Activated CD4-positive, alpha-beta T cell treated with anti-CD3 and anti-CD28 coated beads for 4 hours (primary cell): ENCODE results near the gene THOC2.

Source experiments
- DNase-seq, 2 donors: peaks; one replicate each; pipeline ENCODE4 v3.0.0-alpha.2; 2020

THOC2 gene

DNA sequence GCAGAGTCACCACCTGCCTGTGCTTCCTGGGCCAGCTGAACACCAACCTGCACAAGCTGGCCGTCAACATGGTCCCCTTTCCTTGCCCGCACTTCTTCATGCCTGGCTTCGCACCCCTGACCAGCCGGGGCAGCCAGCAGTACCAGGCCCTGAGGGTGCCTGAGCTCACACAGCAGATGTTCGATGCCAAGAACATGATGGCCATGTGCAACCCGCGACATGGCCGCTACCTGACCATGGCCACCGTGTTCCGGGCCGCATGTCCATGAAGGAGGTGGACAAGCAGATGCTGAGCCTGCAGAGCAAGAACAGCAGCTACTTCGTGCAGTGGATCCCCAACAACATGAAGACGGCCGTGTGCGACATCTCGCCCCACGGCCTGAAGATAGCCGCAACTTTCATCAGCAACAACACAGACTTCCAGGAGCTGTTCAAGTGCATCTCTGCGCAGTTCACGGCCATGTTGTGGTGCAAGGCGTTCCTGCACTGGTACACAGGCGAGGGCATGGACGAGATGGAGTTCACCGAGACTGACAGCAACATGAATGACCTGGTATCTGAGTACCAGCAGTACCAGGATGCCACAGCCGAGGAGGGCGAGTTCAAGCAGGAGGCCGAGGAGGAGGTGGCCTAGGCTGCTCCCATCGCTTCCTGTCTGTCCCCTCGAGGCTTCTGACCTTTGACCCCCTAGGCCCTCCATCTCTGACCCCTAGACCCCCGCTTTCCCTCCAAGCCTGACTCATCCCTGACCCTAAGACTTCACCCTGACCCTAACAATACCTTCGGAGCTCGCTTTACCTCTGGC, 170.3 kb downstream of the THOC2 start:
- DNase-seq = no peak

GRCh38 chrX:123561439-123562215, 171.2 kb downstream of the THOC2 start:
- DNase-seq = no peak

GRCh38 chrX:123550829-123551228, 182.0 kb downstream of the THOC2 start:
- no peak for DNase-seq
